A549 (cell line): ENCODE measurements around the gene RTN4RL1. TPM values are rescaled to one million over a fixed set of nuclear protein-coding genes. Genes with fewer than 3 reads are reported as not detected.

Experiments used
- ATAC-seq, 2 experiments: fragments of 200-7000 bp in 1 of 2; fragments of >200 bp in 1 of 2; cut with Nextera tagmentation in 1 of 2; cut with Tn5 transposase in 1 of 2; 3 replicates each; pipeline versions ENCODE4 v1.8.0 to v1.9.1; 2018 to 2020; ENCODE audit warnings: mild to moderate bottlenecking in 1 of 2, moderate library complexity in 1 of 2
- CTCF ChIA-PET: fragments of 300-600 bp; sonication (Branson Sonifier 250); formaldehyde crosslinking; extraction: SDS; loops from one replicate; lab custom pipeline; 2021; ENCODE audit warnings: antibody characterized with exemption, inconsistent platforms; lab: Yijun Ruan, JAX
- POLR2A ChIA-PET: fragments of 350-600 bp; formaldehyde crosslinking; extraction: SDS; loops from one replicate; lab custom pipeline; 2021; ENCODE audit warnings: antibody characterized with exemption, inconsistent platforms; lab: Yijun Ruan, JAX
- DNase-seq, 2 experiments: peaks; one replicate each; pipeline versions ENCODE4 v3.0.0 to v3.0.0-alpha.2; 2011 to 2016; ENCODE audit warnings: low read depth in 1 of 2, low spot score in 1 of 2
- FAIRE-seq: peaks from 2 replicates; lab custom pipeline; 2011; peaks lifted over from hg19 to GRCh38; lab: Jason Lieb, UNC
- H3K27ac ChIP-seq, 2 experiments: fragments of >200 bp; sonication (Bioruptor Twin); formaldehyde crosslinking; 3 replicates each; pipeline ENCODE4 v1.5.1; 2016 to 2017
- H3K4me1 ChIP-seq: fragments of >200 bp; sonication (Bioruptor Twin); formaldehyde crosslinking; 3 replicates; pipeline ENCODE4 v1.6.1; 2016
- H3K4me2 ChIP-seq: fragments of >200 bp; sonication (Bioruptor Twin); formaldehyde crosslinking; 3 replicates; pipeline ENCODE4 v1.6.1; 2016
- H3K4me3 ChIP-seq: fragments of >200 bp; sonication (Bioruptor Twin); formaldehyde crosslinking; 3 replicates; pipeline ENCODE4 v1.5.1; 2016
- H3K9me3 ChIP-seq: fragments of >200 bp; sonication (Bioruptor Twin); formaldehyde crosslinking; 3 replicates; pipeline ENCODE4 v1.6.1; 2016
- CHD2 ChIP-seq: fragments of 150-350 bp; IDR thresholded peaks from 2 replicates; pipeline ENCODE4 v1.6.1; 2014; ENCODE audit warnings: low read length; ENCODE audit not compliant: partially characterized antibody
- EHF ChIP-seq: fragments of 250-450 bp; sonication (Bioruptor Pico); IDR thresholded peaks from 2 replicates; pipeline ENCODE4 v1.5.0; 2020; ENCODE audit warnings: mild to moderate bottlenecking
- FOSL2 ChIP-seq, 2 experiments: fragments of 450-650 bp in 1 of 2; fragments of >200 bp in 1 of 2; sonication (Bioruptor Twin) in 1 of 2; formaldehyde crosslinking; IDR thresholded peaks; 2 replicates each; pipeline versions ENCODE4 v1.5.0 to v1.6.1; 2016 to 2020; ENCODE audit warnings: mild to moderate bottlenecking in 1 of 2, moderate library complexity in 1 of 2
- HOXA7 ChIP-seq: fragments of 250-450 bp; sonication (Bioruptor Pico); IDR thresholded peaks from 2 replicates; pipeline ENCODE4 v1.5.0; 2020; ENCODE audit warnings: mild to moderate bottlenecking, moderate library complexity
- JUNB ChIP-seq: fragments of >200 bp; sonication (Bioruptor Twin); formaldehyde crosslinking; IDR thresholded peaks from 2 replicates; pipeline ENCODE4 v1.6.1; 2016
- KDM5A ChIP-seq: fragments of 200-600 bp; sonication (generic); IDR thresholded peaks from 2 replicates; pipeline ENCODE4 v1.6.1; 2016; ENCODE audit warnings: antibody characterized with exemption, mild to moderate bottlenecking
- NFE2L2 ChIP-seq: fragments of 150-350 bp; conservative IDR thresholded peaks from 2 replicates; pipeline ENCODE4 v1.6.1; 2014; ENCODE audit warnings: low read length
- POLR2AphosphoS2 ChIP-seq: conservative IDR thresholded peaks from 2 replicates; pipeline ENCODE4 v1.6.1; 2012; ENCODE audit warnings: low read length, improper control_type of control experiment, inconsistent platforms
- RAD21 ChIP-seq, 2 experiments: fragments of >200 bp in 1 of 2; sonication (Bioruptor Twin) in 1 of 2; formaldehyde crosslinking in 1 of 2; IDR thresholded peaks in 1 of 2; conservative IDR thresholded peaks in 1 of 2; 2 replicates in 1 of 2; 3 replicates in 1 of 2; pipeline ENCODE4 v1.6.1; 2012 to 2018; ENCODE audit warnings: inconsistent platforms in 1 of 2
- RARB ChIP-seq: fragments of 250-450 bp; sonication (Bioruptor Pico); IDR thresholded peaks from 2 replicates; pipeline ENCODE4 v1.8.0; 2021; ENCODE audit warnings: mild to moderate bottlenecking, moderate library complexity
- ZC3H11A ChIP-seq: fragments of 450-650 bp; IDR thresholded peaks from 2 replicates; pipeline ENCODE4 v1.6.1; 2014; ENCODE audit warnings: antibody characterized with exemption, mild to moderate bottlenecking
- WGBS: methylation state at CpG from one replicate; pipeline ENCODE4 v1.1.6; 2017; ENCODE audit errors: missing lambda C conversion rate; 5-methylcytosine and 5-hydroxymethylcytosine counted together
- polyA plus RNA-seq, 4 experiments: library from polyadenylated mRNA; depleted of rRNA in 3 of 4; stranded (reverse); fragments of >200 nt; fragmentation: RNase III in 1 of 4; extraction: RNeasy Plus Mini Kit Qiagen cat#74134 plus additional on column Dnase treatment in 1 of 4; gene quantifications; 2 replicates in 3 of 4; 3 replicates in 1 of 4; pipeline ENCODE4 v1.2.3, GENCODE V29; 2011 to 2017
- TF ChIP-seq, protein P1 (sequence below): fragments of 250-450 bp; sonication (Bioruptor Pico); IDR thresholded peaks from 2 replicates; pipeline ENCODE4 v1.5.0; 2021; ENCODE audit warnings: mild to moderate bottlenecking, moderate library complexity, borderline replicate concordance
- TF ChIP-seq, protein P2 (sequence below): fragments of >200 bp; sonication (Bioruptor Twin); formaldehyde crosslinking; IDR thresholded peaks from 3 replicates; pipeline ENCODE4 v1.6.1; 2016
- TF ChIP-seq, protein P3 (sequence below): fragments of >200 bp; sonication (Bioruptor Twin); formaldehyde crosslinking; IDR thresholded peaks from 3 replicates; pipeline ENCODE4 v1.5.1; 2016
- TF ChIP-seq, protein P4 (sequence below): fragments of 150-350 bp; IDR thresholded peaks from 2 replicates; pipeline ENCODE4 v1.6.1; 2014; ENCODE audit warnings: low read depth, mild to moderate bottlenecking, low read length
- TF ChIP-seq, protein P5 (sequence below): IDR thresholded peaks from 2 replicates; pipeline ENCODE4 v1.6.1; 2012
- TF ChIP-seq, protein P6 (sequence below): fragments of 450-650 bp; IDR thresholded peaks from 2 replicates; pipeline ENCODE4 v1.6.1; 2014; ENCODE audit warnings: antibody characterized with exemption
- TF ChIP-seq, protein P7 (sequence below): IDR thresholded peaks from 2 replicates; pipeline ENCODE4 v1.6.1; 2012; ENCODE audit warnings: low read depth, borderline replicate concordance
- TF ChIP-seq, protein P8 (sequence below): IDR thresholded peaks from 2 replicates; pipeline ENCODE4 v1.6.1; 2012
- TF ChIP-seq, protein P9 (sequence below): fragments of 200-600 bp; sonication (generic); IDR thresholded peaks from 2 replicates; pipeline ENCODE4 v1.6.1; 2016; ENCODE audit warnings: antibody characterized with exemption, mild to moderate bottlenecking, moderate library complexity

The RTN4RL1 gene
- polyA plus RNA-seq, 2 of the 4 experiments (the other 2 are of a cell fraction): 0.39 to 1.5 TPM

DNA sequence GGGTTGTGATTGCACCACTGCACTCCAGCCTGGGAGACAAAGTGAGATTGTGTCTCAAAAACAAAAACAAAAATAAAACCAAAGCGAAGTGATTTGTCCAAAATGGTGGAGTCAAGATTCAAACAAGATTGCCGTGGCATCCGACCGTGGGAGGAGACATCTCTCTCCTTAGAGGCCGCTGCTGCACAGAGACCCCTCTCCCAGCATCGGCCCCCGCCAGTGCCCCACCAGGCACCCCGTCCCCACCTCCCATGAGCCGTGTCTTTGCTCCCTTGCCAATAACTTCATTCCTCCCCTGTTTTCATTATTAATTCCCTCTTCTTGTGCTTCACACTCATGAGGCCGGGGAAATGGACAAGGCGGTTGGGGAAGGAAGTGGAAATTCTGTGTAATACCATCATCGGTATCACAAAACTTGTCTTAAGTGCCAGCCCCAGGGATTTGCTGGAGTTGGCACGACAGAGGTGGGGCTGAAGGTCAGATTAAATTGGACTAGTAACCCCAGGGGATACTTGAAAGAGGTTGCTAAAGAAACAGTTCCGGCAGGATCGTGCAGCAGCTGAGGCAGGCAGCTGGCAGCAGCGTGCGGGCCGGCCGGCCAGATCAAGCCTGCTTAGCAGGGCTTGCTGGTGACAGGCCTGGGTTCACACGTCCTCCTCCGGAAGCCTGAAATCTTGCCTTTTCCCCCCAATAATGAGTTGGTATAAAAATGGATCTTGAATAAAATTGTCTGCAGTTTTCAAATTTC, 66.8 kb downstream of the RTN4RL1 start (continued):
- TF ChIP-seq, protein P1, sequence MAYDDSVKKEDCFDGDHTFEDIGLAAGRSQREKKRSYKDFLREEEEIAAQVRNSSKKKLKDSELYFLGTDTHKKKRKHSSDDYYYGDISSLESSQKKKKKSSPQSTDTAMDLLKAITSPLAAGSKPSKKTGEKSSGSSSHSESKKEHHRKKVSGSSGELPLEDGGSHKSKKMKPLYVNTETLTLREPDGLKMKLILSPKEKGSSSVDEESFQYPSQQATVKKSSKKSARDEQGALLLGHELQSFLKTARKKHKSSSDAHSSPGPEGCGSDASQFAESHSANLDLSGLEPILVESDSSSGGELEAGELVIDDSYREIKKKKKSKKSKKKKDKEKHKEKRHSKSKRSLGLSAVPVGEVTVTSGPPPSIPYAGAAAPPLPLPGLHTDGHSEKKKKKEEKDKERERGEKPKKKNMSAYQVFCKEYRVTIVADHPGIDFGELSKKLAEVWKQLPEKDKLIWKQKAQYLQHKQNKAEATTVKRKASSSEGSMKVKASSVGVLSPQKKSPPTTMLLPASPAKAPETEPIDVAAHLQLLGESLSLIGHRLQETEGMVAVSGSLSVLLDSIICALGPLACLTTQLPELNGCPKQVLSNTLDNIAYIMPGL: no peak
- TF ChIP-seq, protein P2, sequence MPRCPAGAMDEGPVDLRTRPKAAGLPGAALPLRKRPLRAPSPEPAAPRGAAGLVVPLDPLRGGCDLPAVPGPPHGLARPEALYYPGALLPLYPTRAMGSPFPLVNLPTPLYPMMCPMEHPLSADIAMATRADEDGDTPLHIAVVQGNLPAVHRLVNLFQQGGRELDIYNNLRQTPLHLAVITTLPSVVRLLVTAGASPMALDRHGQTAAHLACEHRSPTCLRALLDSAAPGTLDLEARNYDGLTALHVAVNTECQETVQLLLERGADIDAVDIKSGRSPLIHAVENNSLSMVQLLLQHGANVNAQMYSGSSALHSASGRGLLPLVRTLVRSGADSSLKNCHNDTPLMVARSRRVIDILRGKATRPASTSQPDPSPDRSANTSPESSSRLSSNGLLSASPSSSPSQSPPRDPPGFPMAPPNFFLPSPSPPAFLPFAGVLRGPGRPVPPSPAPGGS: no peak
- no peak for TF ChIP-seq HOXA7 (CRISPR knock-in tag)
- TF ChIP-seq, protein P3, sequence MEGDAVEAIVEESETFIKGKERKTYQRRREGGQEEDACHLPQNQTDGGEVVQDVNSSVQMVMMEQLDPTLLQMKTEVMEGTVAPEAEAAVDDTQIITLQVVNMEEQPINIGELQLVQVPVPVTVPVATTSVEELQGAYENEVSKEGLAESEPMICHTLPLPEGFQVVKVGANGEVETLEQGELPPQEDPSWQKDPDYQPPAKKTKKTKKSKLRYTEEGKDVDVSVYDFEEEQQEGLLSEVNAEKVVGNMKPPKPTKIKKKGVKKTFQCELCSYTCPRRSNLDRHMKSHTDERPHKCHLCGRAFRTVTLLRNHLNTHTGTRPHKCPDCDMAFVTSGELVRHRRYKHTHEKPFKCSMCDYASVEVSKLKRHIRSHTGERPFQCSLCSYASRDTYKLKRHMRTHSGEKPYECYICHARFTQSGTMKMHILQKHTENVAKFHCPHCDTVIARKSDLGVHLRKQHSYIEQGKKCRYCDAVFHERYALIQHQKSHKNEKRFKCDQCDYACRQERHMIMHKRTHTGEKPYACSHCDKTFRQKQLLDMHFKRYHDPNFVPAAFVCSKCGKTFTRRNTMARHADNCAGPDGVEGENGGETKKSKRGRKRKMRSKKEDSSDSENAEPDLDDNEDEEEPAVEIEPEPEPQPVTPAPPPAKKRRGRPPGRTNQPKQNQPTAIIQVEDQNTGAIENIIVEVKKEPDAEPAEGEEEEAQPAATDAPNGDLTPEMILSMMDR: no peak
- TF ChIP-seq, protein P4, sequence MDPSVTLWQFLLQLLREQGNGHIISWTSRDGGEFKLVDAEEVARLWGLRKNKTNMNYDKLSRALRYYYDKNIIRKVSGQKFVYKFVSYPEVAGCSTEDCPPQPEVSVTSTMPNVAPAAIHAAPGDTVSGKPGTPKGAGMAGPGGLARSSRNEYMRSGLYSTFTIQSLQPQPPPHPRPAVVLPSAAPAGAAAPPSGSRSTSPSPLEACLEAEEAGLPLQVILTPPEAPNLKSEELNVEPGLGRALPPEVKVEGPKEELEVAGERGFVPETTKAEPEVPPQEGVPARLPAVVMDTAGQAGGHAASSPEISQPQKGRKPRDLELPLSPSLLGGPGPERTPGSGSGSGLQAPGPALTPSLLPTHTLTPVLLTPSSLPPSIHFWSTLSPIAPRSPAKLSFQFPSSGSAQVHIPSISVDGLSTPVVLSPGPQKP: no peak
- no peak for TF ChIP-seq RARB (CRISPR knock-in tag)
- TF ChIP-seq ZC3H11A: no peak

DNA sequence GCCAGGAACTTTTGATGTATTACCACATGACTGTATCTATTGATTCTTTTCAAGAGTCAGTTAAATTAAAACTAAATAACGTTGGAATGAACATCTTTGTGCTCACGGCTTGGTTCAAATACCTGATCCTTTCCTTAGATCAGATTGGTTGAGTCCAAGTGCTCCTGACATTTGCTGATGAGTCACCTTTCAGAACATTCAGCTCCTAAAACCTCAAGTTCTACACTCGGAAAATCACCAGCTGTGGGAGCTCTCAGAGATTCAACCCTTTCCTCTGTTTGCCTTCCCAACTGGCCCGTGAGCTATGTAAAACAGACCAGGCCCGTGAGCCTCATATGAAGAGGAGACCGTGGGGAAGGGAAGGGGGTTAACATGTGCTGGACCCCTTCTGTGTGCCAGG, 68.1 kb downstream of the RTN4RL1 start:
- no peak overlapping the region for H3K4me2 ChIP-seq
- POLR2A ChIA-PET: no interaction called here
- ATAC-seq: no peak; a peak in 1 of 6 replicates
- TF ChIP-seq EHF (CRISPR knock-in tag): no peak
- TF ChIP-seq, protein P5, sequence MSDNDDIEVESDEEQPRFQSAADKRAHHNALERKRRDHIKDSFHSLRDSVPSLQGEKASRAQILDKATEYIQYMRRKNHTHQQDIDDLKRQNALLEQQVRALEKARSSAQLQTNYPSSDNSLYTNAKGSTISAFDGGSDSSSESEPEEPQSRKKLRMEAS: no peak
- TF ChIP-seq, protein P6, sequence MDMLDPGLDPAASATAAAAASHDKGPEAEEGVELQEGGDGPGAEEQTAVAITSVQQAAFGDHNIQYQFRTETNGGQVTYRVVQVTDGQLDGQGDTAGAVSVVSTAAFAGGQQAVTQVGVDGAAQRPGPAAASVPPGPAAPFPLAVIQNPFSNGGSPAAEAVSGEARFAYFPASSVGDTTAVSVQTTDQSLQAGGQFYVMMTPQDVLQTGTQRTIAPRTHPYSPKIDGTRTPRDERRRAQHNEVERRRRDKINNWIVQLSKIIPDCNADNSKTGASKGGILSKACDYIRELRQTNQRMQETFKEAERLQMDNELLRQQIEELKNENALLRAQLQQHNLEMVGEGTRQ: no peak
- TF ChIP-seq, protein P7, sequence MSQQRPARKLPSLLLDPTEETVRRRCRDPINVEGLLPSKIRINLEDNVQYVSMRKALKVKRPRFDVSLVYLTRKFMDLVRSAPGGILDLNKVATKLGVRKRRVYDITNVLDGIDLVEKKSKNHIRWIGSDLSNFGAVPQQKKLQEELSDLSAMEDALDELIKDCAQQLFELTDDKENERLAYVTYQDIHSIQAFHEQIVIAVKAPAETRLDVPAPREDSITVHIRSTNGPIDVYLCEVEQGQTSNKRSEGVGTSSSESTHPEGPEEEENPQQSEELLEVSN: no peak
- no peak for TF ChIP-seq FOSL2 (IDR thresholded peaks at IDR 0.05)
- peak; percentile 70 for TF ChIP-seq FOSL2 (CRISPR knock-in tag; IDR thresholded peaks at IDR 0.05)
- FAIRE-seq: no peak
- H3K4me3 ChIP-seq: no peak overlapping the region
- no peaks in the 10 kb centered on the region for H3K9me3 ChIP-seq
- 49% methylated on average over 6 of the region's 6 CpGs for WGBS
- H3K27ac ChIP-seq: no peak overlapping the region
- CTCF ChIA-PET: interaction anchor here (0.8 to 2.4 kb wide), 10 partner anchors 13 to 240 kb away, joined by 3 to 8 read pairs (median 3); partner anchors contain the start of gene RTN4RL1
- DNase-seq: no peak
- no peaks in the 10 kb centered on the region for H3K4me1 ChIP-seq

DNA sequence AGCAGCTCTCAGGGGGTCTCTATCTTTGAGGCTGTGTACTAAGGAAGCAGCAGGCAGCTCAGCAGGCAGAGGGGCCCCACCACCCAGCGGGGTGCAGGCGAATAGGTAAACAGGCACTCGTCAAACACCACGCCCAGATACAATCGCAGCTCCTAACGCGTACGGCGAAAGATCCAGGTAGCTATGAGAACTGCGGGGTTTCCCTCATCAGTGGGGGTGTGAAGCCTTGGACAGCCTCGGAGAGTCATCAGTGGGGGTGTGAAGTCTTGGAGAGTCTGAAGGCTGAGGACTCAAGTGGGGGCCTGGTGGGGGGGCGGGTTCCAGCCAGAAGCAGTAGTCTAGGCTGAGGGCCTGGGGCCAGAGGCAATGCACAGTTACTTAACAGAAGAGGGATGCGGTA, 69.0 kb downstream of the RTN4RL1 start:
- 80% methylated on average over 13 of the region's 13 CpGs for WGBS
- ChIA-PET CTCF (interaction anchor here (0.8 to 2.4 kb wide), 9 partner anchors 13 to 99 kb away, joined by 3 to 7 read pairs (median 3); no protein-coding TSS in a partner anchor), POLR2A (no interaction called here)
- TF ChIP-seq JUNB (no peak), RAD21 (conservative IDR thresholded peaks at IDR 0.05 in 1 of 2, IDR thresholded peaks at IDR 0.05 in 1 of 2) (no peak), POLR2AphosphoS2 (no peak), NFE2L2 (no peak), KDM5A (no peak), RARB (CRISPR knock-in tag) (no peak), CHD2 (no peak)
- TF ChIP-seq, protein P8, sequence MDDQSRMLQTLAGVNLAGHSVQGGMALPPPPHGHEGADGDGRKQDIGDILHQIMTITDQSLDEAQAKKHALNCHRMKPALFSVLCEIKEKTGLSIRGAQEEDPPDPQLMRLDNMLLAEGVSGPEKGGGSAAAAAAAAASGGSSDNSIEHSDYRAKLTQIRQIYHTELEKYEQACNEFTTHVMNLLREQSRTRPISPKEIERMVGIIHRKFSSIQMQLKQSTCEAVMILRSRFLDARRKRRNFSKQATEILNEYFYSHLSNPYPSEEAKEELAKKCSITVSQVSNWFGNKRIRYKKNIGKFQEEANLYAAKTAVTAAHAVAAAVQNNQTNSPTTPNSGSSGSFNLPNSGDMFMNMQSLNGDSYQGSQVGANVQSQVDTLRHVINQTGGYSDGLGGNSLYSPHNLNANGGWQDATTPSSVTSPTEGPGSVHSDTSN: no peak
- TF ChIP-seq, protein P9, sequence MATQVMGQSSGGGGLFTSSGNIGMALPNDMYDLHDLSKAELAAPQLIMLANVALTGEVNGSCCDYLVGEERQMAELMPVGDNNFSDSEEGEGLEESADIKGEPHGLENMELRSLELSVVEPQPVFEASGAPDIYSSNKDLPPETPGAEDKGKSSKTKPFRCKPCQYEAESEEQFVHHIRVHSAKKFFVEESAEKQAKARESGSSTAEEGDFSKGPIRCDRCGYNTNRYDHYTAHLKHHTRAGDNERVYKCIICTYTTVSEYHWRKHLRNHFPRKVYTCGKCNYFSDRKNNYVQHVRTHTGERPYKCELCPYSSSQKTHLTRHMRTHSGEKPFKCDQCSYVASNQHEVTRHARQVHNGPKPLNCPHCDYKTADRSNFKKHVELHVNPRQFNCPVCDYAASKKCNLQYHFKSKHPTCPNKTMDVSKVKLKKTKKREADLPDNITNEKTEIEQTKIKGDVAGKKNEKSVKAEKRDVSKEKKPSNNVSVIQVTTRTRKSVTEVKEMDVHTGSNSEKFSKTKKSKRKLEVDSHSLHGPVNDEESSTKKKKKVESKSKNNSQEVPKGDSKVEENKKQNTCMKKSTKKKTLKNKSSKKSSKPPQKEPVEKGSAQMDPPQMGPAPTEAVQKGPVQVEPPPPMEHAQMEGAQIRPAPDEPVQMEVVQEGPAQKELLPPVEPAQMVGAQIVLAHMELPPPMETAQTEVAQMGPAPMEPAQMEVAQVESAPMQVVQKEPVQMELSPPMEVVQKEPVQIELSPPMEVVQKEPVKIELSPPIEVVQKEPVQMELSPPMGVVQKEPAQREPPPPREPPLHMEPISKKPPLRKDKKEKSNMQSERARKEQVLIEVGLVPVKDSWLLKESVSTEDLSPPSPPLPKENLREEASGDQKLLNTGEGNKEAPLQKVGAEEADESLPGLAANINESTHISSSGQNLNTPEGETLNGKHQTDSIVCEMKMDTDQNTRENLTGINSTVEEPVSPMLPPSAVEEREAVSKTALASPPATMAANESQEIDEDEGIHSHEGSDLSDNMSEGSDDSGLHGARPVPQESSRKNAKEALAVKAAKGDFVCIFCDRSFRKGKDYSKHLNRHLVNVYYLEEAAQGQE: no peak

More for the DNA sequence above, 69.0 kb downstream of the RTN4RL1 start:
- FAIRE-seq: no peak
- H3K27ac ChIP-seq: no peak overlapping the region
- H3K4me2 ChIP-seq: no peak overlapping the region
- no peaks in the 10 kb centered on the region for H3K4me1 ChIP-seq
- DNase-seq: no peak
- no peak for ATAC-seq
- H3K9me3 ChIP-seq: no peaks in the 10 kb centered on the region
- H3K4me3 ChIP-seq: no peak overlapping the region
